Hypothalamus (tissue), 51 donors: ENCODE results near the gene SPIRE1.
"Not testable (repeated sequence)": the region's sequence is repeated elsewhere in the genome, so short reads cannot be mapped to it uniquely, and the experiment has no call there.

Source experiments
- DNase-seq, 51 donors: peaks; one replicate each; lab custom pipeline; 2025; lab: John Stamatoyannopoulos, UW

The SPIRE1 gene

GRCh38 chr18:12426924-12427323 is 231.0 kb downstream of the SPIRE1 start:
- DNase-seq = no peak

- DNase-seq = no peak
These were observed 233.7 kb downstream of the SPIRE1 start for GRCh38 chr18:12424252-12424651.

GRCh38 chr18:12423820-12424219 is 234.1 kb downstream of the SPIRE1 start:
- DNase-seq = peak in 1 of 51 donors; percentile 6

GRCh38 chr18:12423393-12423792 is 234.5 kb downstream of the SPIRE1 start:
- DNase-seq = no peak

- no peak for DNase-seq
These were observed 235.0 kb downstream of the SPIRE1 start for GRCh38 chr18:12422936-12423335.

GRCh38 chr18:12421732-12422131 is 236.2 kb downstream of the SPIRE1 start:
- DNase-seq = no peak

- DNase-seq = peak in 27 of 51 donors; percentile 10 to 68 (median 31)
These were observed 237.0 kb downstream of the SPIRE1 start for GRCh38 chr18:12420821-12421421.

GRCh38 chr18:12417687-12418086 is 240.2 kb downstream of the SPIRE1 start:
- no peak for DNase-seq

- DNase-seq = no peak
These were observed 241.7 kb downstream of the SPIRE1 start for GRCh38 chr18:12416098-12416729.

GRCh38 chr18:12411456-12411855 is 246.5 kb downstream of the SPIRE1 start:
- no peak for DNase-seq

GRCh38 chr18:12410747-12411146 is 247.2 kb downstream of the SPIRE1 start:
- DNase-seq = not testable (repeated sequence)

GRCh38 chr18:12410081-12410481 is 247.8 kb downstream of the SPIRE1 start:
- no peak for DNase-seq

GRCh38 chr18:12409469-12409868 is 248.4 kb downstream of the SPIRE1 start:
- DNase-seq = no peak

- DNase-seq = peak in 11 of 51 donors; percentile 24 to 73 (median 52)
These were observed 249.5 kb downstream of the SPIRE1 start for GRCh38 chr18:12408247-12408869.

- DNase-seq = no peak
These were observed 251.4 kb downstream of the SPIRE1 start for GRCh38 chr18:12406371-12407111.

GRCh38 chr18:12405066-12405465 is 252.8 kb downstream of the SPIRE1 start:
- DNase-seq = no peak

- DNase-seq = no peak
These were observed 254.1 kb downstream of the SPIRE1 start for GRCh38 chr18:12403601-12404506.

- DNase-seq = no peak
These were observed 256.0 kb downstream of the SPIRE1 start for GRCh38 chr18:12401881-12402280.

- no peak for DNase-seq
These were observed 258.7 kb downstream of the SPIRE1 start for GRCh38 chr18:12399231-12399630.

- DNase-seq = no peak
These were observed 259.3 kb downstream of the SPIRE1 start for GRCh38 chr18:12398625-12399024.
